Stimulated activated CD4-positive, alpha-beta T cell treated with anti-CD3 and anti-CD28 coated beads, Interleukin-12 subunit alpha, Interleukin-12 subunit beta, amount 100 ng/mL, for 24 hours (primary cell): Measurements from ENCODE around the gene C1QTNF6.

Source experiments
- DNase-seq, 2 experiments: peaks; one replicate each; pipeline ENCODE4 v3.0.0-alpha.2; 2020; ENCODE audit warnings: low read depth in 2 of 2

The C1QTNF6 gene

DNA sequence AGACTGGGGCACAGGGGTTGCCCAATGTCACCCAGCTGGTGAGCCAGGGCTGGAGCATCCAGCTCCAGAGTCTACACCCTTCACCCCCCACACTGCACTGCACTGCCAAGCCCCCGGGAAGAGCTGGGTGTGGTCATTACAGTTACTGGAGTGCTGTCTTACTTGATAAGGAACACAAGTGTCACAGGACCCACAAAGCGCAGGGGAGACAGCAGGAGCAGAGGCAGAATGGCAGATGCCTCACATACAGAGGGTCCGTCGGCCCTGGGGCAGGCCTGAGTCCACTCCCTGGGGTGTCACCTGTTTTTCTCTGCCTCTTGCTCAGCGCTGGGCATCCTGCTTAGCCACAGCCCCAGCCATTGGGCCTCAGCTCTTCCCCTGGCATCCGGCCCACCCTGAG lies 46.1 kb downstream of the C1QTNF6 start:
- no peak for DNase-seq

DNA sequence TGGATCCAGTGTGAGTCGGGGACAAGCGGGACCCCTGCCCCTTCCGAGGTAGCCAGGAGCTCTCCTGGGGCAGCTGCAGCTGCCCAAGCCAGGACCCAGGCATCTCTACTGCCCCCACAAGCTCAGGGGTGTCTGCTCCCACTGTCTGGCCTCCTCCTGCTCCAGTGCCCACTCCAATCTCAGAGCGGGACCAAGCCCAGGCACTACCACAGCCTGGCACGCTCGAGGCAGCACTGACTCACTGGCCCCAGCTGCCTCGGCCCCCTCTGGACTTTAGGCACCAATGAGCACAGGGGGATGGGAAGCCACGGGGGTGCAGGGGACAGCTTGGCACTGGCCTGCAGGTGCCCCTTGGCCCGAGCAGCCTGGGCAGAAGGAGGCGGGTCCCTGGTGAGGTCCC lies 46.6 kb downstream of the C1QTNF6 start:
- no peak for DNase-seq

DNA sequence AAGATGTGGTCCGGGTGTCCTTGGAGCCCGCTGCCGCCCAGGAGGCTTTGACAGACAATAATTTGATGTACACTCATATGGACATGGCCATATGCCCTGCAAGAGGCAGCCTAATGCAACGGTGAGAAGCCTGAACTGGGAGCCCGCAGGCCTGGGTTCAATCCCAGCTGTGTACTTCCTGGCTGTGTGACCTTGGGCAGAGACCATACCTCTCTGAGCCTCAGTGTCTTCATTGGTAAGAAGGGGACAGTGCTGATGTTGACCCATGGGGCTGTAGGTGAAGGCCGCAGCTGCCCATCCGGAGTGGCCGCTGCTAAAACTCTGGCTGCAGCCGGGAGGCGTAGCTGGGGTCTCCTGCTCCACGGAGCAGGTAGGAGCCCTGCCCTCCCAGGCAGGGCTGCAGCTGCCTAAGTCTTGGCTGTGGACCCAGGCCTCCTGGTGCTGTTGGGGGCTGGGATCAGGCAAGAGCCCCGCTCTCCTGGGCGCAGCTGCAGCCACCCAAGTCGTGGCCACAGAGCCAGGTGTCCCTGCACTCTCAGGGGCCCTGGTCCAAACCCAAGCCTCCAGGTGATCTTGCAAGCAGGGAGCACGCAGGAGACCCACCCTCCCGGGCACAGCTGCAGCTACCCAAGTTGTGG lies 47.2 kb downstream of the C1QTNF6 start:
- DNase-seq = no peak

DNA sequence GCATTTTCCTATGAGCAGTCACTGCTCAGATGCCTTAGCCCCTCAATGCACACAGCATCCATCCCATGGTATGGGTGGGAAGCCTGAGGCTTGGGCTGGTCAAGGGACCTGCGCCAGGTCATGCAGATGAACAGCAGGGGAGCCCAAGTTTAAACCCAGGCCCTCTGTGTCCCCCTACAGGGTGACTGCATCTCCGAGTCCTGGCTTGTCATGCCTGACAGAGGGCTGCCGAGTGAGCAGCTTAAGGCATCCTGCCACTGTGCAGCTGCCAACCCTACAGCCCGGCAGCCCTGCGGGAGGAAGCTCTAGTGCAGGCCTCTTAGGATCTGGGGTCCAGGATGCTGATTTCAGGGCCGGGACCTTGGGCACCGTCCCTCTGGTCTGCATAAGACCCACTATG lies 48.3 kb downstream of the C1QTNF6 start:
- DNase-seq = no peak

DNA sequence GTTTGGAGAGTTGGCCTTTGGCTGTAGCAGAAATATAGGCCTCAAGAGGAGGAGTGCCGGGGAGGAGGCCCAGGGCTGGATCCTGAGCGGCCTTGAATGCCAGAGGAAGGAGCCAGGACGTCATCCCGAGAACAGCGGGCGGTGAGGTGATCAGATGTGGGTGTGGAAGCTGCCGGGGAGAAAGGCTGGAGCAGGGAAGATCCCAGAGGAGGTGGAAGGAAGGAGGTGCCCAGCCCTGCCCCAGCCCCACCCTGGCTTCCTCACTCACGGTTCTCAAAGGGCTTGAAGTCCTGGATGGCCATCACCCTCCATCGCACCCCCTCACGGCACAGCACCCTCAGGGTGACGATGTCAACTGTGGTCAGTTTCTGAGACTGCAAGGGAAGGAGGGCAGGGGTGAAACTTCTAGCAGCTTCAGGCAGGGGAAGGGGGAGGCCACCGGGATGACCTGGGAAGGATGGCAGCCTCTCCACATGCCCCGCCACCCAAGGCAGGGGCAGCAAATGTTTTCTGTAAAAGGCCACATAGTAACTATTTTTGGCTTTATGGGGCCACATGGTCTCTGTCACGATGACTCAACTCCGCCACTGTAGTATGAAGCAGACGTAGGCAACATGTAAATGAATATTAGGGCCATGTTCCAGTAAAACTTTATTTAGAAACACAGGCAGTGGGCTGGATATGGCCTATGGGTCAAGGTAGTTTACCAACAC lies 49.0 kb downstream of the C1QTNF6 start:
- no peak for DNase-seq

DNA sequence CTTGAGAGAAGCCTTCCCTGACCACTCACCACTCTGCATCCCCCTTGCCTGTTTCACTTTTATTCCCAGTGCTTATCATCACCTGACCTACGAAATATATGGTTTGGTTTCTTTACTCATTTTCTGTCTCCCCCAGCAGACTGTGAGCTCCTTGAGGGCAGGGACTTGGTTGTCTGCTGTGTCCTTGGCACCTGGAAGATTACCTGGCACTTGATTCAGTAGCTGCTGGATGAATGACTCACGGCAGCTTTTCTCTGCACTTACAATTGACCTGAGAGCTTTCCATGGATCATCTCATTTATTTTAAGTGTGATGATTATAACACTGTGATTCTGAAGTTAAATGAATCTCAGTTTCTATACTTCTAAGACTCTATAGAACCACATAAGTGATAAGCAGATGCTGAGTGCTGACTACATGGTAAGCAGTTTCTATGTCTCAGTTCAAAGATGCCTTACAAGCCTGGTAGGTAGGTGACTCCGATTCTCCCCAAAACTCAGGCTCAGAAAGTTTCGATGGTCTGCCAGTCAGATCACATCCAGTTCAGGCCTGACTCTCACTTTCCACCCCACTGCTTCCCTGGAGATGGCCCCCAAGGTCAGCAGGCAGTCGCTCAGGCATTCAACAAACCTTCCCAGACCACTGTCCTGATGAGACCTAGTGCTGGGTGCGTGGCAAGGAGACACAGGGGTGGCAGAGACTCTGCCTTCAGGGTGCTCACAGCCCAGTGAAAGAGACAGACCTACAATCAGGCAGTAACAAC lies 50.0 kb downstream of the C1QTNF6 start:
- DNase-seq = no peak

DNA sequence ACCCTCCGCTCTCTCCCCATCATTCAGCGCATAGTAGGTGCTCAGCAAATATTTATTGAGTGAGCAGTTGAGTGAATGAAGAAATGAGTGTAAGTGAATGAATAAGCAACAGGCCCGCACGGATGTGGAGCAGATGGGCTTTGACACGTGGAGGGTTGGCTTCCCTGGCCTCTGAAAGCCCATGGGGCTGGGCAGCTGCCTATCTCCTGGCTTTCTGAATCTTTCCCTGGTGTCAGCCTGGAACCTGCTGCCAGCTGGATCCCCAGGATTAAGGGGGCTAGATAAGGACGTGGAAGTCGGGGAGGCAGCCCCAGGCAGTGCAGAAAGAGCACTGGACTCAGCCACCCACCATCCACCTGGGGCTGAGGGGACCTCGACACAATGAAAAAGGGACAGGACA lies 50.9 kb downstream of the C1QTNF6 start:
- no peak for DNase-seq

DNA sequence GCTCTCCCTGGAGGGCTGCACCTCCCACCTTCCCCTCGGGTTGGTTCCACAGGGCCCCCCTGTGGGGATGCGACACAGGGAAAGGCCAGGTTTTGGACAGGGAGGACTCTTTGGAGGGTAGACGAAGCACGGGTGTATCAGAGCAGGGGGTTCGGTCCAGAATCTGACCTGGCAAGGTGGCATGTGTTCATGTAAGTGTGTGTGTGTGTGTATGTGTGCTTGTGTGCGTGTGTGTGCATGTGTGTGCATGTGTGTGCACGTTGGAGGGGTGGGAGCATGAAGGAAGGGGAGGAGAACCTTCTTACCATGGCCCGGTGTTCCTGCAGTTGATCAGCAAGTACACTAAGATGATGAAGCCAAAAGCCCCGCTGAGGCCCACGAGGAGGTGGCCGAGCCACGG lies 53.0 kb downstream of the C1QTNF6 start:
- no peak for DNase-seq

DNA sequence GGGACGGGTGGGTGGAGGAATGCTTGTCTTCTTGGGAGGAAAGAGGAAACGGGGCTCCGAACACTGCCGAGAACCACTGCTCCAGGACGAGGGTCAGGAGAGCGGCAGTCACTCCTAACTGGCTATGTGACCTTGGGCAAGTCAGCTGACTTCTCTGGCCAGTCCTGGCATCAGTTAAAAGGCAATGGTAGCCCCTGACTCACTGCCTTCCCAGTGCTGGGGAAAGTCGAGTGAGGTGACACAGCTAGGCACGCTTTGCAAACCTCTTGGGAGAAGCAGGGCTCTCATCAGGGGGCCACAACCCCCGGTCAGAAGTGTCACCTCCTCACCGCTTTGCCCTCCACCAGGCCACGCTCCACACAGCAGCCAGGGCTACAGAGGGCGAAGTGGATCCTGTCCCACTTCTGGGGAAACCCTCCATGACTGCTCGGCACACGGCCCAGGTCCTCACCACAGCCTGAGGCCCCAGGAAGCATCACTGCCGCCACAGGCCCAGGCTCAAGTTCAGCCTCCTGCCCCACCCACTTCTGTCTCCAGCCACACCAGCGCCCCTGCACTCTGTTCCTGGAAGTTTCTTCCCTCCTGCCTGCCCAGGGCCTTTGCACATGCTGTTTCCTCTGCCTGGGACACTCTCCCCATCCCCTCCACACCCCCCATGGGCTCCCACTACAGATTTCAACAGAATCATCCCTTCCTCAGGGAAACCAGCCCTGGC lies 54.6 kb downstream of the C1QTNF6 start:
- no peak for DNase-seq

DNA sequence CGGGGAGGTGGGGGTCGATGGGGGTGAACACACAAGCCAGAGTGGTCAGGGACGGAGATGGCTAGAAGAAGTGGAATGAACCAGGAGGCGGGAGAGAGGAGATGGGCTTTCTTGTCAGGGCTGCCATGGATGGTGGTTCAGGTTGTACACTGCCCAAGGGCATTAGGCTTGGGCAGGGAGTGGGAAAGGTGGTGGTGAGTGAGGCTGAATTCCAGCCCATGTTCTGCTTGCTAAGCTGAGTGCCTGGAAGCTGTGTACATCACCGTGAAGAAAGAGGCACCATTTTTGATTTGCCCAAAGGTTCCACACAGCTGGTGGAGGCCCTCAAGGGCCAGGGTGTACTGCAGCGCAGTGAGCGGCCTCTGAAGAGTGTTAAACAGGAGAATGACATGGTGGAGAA lies 55.3 kb downstream of the C1QTNF6 start:
- no peak for DNase-seq
